ENCODE measurements around the gene SPEN.

DNA sequence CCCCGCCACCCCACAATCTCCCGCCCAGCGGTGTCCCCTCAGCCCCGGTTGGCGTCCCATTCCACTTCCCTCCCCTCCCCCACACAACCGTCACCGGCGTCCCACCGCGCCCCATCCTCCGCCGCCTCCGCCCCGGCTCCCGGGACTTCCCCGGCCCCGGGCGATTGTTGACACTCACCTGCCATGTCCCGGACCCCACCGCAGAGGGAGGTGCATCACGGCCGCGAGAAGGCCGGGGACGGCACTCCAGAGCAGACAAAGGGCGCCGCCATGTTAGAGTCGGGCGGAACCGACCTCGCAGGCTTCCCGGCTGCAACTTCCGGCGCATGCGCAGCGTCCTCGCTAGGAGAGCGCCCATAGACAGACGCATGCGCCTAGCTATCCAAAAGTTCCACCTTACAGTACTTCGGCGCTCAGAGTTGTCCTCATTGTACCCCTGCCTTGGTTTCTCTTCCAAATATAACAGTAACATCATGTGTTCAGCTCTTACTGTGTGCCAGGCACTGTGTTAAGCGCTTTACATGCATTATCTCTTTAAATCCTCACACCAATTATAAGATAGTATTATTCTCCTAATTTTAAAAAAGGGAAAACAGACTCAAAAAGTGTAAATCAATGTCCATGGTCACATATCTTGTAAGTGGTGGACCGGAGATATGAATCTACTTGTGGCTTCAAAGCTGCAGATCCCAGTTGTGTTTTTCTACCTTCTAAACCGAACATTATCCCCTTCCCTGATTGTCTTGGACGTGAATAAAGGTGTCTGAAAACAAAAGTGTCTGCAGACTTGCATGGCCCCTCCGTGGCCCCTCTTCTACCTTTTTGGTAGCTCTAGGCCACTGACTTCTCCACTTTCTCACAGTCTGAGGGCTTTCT, 128.5 kb downstream of the SPEN start, which contains the start of gene ZBTB17:
- TF ChIP-seq CTCF (IDR thresholded peaks at IDR 0.05; ENCODE audit: poor library complexity), result no peak
- no peak for TF ChIP-seq EZH2 (IDR thresholded peaks at IDR 0.05; ENCODE audit: borderline replicate concordance)
